BJ (cell line): ENCODE data around the gene ARMH1. TPM values are rescaled to one million over a fixed set of nuclear protein-coding genes. Genes with fewer than 3 reads are reported as not detected.

ENCODE experiments used
- CTCF ChIA-PET: fragments of 350-600 bp; formaldehyde crosslinking; extraction: SDS; loops from one replicate; lab custom pipeline; 2021; ENCODE audit warnings: antibody characterized with exemption, inconsistent platforms; lab: Yijun Ruan, JAX
- POLR2A ChIA-PET: fragments of 300-600 bp; sonication (Branson Sonifier 250); formaldehyde crosslinking; extraction: SDS; loops from one replicate; lab custom pipeline; 2021; ENCODE audit warnings: antibody characterized with exemption; lab: Charles Lee
- DNase-seq: peaks from one replicate; pipeline ENCODE4 v3.0.0-alpha.2; 2011; ENCODE audit warnings: low read depth
- H3K27me3 ChIP-seq: 2 replicates; pipeline ENCODE4 v1.6.0; 2011; ENCODE audit warnings: low read length; ENCODE audit not compliant: control insufficient read depth, insufficient read depth
- H3K36me3 ChIP-seq: 2 replicates; pipeline ENCODE4 v1.5.1; 2011; ENCODE audit warnings: low read length; ENCODE audit not compliant: control insufficient read depth, insufficient read depth
- H3K4me3 ChIP-seq: 2 replicates; pipeline ENCODE4 v1.5.1; 2011; ENCODE audit warnings: low read depth, mild to moderate bottlenecking, control low read depth, low read length
- polyA plus RNA-seq: library from polyadenylated mRNA; depleted of rRNA; stranded (reverse); fragments of >200 nt; gene quantifications from 2 replicates; pipeline ENCODE4 v1.2.3, GENCODE V29; 2011
- TF ChIP-seq, protein P1 (sequence below): IDR thresholded peaks from 2 replicates; pipeline ENCODE4 v1.5.1; 2011; ENCODE audit warnings: low read depth, mild to moderate bottlenecking, control low read depth, inconsistent platforms, low read length, moderate library complexity; ENCODE audit not compliant: insufficient read depth

Gene ARMH1
- polyA plus RNA-seq, 1 experiment: 0.86 TPM

DNA sequence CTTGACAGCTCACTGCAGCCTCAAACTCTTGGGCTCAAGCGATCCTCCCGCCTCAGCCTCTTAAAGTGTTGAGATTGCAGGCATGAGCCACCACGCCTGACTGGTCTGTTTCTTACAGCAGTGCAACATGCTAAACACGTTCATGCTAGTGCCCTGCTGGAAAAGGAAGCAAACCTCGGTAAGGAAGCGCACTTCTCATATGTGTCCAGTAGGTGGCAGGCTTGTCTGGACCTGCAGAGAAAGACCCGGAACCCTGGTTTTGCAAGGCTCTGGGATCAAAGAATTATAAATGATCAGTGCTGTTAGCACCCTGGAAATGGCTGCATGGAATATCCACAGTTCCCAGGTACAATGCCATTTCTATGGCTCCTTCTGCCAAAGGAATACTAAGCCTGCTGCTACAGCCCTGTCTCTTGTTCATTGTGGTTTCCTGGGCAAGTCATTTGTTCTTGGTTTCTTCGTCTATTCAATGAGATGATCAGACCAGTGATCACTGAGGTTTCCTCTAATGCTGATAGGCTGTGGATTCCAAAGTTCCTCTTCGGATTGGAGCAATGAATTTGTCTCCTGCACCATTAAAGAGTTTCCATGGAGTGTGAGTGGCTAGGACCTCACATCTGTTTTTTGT is 40.5 kb downstream of the ARMH1 start:
- POLR2A ChIA-PET: no interaction called here
- DNase-seq: no peak

DNA sequence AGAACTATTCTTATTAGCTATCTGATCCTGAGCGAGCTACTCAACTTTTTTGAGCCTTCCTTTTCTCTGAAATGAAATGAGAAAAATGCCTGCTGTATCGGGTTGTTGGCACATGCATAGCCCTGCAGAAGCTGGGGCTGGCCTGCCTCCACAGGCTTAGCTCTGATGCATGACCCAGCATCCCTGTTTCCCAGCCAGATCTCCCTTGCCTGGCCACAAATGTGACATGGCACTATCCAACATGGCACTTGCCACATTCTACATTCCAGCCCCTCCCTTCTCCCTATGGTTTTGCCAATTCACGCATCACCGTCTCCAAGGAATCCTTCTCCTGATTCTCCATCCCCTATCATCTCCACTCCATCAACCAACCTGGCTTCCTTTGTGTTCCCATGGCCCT is 42.6 kb downstream of the ARMH1 start:
- ChIA-PET CTCF (interaction anchor here (0.6 to 7.0 kb wide), 3 partner anchors 10 to 173 kb away, joined by 3 to 43 read pairs (median 11); partner anchors contain the start of gene RNU5D-1), POLR2A (no interaction called here)
- no peak for DNase-seq
- no peaks in the 10 kb centered on the region for H3K36me3 ChIP-seq
- no peak overlapping the region for H3K4me3 ChIP-seq
- H3K27me3 ChIP-seq: peaks cover 5% of the 10 kb centered on the region; the same call in 1 of the 2 replicates
- TF ChIP-seq, protein P1, sequence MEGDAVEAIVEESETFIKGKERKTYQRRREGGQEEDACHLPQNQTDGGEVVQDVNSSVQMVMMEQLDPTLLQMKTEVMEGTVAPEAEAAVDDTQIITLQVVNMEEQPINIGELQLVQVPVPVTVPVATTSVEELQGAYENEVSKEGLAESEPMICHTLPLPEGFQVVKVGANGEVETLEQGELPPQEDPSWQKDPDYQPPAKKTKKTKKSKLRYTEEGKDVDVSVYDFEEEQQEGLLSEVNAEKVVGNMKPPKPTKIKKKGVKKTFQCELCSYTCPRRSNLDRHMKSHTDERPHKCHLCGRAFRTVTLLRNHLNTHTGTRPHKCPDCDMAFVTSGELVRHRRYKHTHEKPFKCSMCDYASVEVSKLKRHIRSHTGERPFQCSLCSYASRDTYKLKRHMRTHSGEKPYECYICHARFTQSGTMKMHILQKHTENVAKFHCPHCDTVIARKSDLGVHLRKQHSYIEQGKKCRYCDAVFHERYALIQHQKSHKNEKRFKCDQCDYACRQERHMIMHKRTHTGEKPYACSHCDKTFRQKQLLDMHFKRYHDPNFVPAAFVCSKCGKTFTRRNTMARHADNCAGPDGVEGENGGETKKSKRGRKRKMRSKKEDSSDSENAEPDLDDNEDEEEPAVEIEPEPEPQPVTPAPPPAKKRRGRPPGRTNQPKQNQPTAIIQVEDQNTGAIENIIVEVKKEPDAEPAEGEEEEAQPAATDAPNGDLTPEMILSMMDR: no peak

More for the DNA sequence above, 40.5 kb downstream of the ARMH1 start:
- Histone ChIP-seq H3K36me3 (no peaks in the 10 kb centered on the region), H3K27me3 (peaks cover 5% of the 10 kb centered on the region; the same call in 1 of the 2 replicates), H3K4me3 (no peak overlapping the region)
- CTCF ChIA-PET: interaction anchor here (0.7 to 1.3 kb wide), 9 partner anchors 10 to 914 kb away, joined by 3 to 5 read pairs (median 3); no protein-coding TSS in a partner anchor
- TF ChIP-seq, protein P1: peak; percentile 96

DNA sequence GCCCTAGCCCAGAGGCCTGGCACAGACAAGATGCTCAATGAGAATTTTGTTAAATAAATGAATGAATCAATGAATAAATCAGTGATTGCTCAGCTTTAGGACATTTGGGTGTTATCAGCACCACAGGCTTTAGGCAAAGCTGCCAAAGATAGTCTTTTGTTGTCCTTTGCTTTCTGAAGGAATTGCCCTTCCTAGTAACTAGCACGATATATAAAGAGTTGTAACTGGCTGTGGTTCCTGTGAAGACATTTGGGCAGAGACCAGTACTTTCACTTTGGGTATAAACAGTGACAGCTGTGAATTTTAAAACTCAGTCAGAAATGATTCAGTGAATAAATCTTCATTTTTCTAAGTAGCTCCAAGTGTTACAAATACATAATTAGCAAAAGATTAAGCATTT is 43.1 kb downstream of the ARMH1 start:
- CTCF ChIA-PET: interaction anchor here (0.6 to 7.0 kb wide), 3 partner anchors 11 to 174 kb away, joined by 3 to 43 read pairs (median 11); partner anchors contain the start of gene RNU5D-1
- H3K4me3 ChIP-seq: no peak overlapping the region
- no peaks in the 10 kb centered on the region for H3K36me3 ChIP-seq
- DNase-seq: no peak
- POLR2A ChIA-PET: no interaction called here
- TF ChIP-seq, protein P1: no peak
- H3K27me3 ChIP-seq: peaks cover 5% of the 10 kb centered on the region; the same call in 1 of the 2 replicates

DNA sequence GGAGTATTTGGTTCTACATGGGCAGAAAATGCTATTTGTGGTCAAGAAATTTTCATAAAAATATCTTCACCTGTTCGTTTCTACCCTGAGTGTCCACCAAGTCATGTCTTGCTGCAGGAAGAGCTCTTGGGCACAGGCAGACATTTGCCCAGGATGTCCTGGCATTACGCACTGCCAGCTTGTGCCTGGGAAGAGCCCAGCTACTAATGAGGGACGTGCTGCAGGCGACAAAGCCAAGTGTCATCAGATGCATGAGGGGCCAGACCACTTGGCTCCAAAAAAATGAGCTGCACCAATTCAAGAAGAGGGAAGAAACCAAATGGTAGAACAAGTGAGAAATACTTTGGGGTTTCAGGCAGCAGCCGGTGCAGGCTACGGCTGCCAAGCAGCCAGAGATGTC is 43.6 kb downstream of the ARMH1 start:
- TF ChIP-seq, protein P1: no peak
- Histone ChIP-seq H3K27me3 (peaks cover 5% of the 10 kb centered on the region; the same call in 1 of the 2 replicates), H3K4me3 (no peak overlapping the region), H3K36me3 (no peaks in the 10 kb centered on the region)
- no peak for DNase-seq
- CTCF ChIA-PET: interaction anchor here (3.3 to 7.0 kb wide), 2 partner anchors 11 kb away, joined by 11 to 43 read pairs; partner anchors contain the start of gene RNU5D-1
- POLR2A ChIA-PET: no interaction called here

DNA sequence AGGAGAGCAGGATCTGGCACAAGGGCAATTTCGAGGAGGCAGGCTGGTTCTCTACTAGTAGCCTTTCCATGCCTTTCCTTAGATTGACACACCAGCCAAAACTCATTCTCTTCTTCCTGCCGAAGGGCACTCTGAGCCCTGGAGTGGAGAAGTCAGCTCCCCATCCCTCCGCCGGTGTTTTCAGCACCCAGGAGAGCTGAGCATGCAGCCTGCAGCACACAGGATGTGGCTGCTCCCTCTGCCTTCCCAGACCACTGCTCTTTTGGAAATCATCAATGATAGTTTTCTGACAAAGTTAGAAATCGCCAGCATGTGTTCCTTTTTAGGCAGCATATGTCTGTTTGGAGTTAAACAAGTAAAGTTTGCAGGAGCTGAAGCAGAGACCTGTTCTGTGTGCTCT is 44.8 kb downstream of the ARMH1 start:
- no peak overlapping the region for H3K4me3 ChIP-seq
- H3K27me3 ChIP-seq: peaks cover 5% of the 10 kb centered on the region; the same call in 1 of the 2 replicates
- ChIA-PET CTCF (interaction anchor here (3.3 to 7.0 kb wide), 2 partner anchors 10 to 13 kb away, joined by 11 to 43 read pairs; partner anchors contain the start of gene RNU5D-1), POLR2A (interaction anchor here (0.5 kb wide), 1 partner anchor 11 kb away, joined by 5 read pairs; no protein-coding TSS in a partner anchor)
- no peak for DNase-seq
- no peaks in the 10 kb centered on the region for H3K36me3 ChIP-seq
- TF ChIP-seq, protein P1: no peak
